PFSK-1 (cell line): Measurements from ENCODE around the gene STAU1. TPM values are rescaled to one million over a fixed set of nuclear protein-coding genes. Genes with fewer than 3 reads are reported as not detected.

Experiments used
- FOXP2 ChIP-seq: optimal IDR thresholded peaks from 2 replicates; pipeline ENCODE3; 2011; ENCODE audit warnings: borderline replicate concordance, control low read depth, inconsistent platforms; ENCODE audit not compliant: insufficient read depth; ENCODE audit errors: extremely low read length, extremely low read depth
- POLR2AphosphoS5 ChIP-seq: IDR thresholded peaks from 2 replicates; pipeline ENCODE4 v1.6.1; 2012; ENCODE audit warnings: low read depth, mild to moderate bottlenecking, control low read depth, low read length, moderate library complexity
- REST ChIP-seq, 2 experiments: IDR thresholded peaks; 2 replicates each; pipeline versions ENCODE4 v1.6.1 to v1.8.0; 2011 to 2012; ENCODE audit warnings: low read depth in 2 of 2, low read length in 2 of 2, control low read depth in 1 of 2, inconsistent platforms in 1 of 2, mild to moderate bottlenecking in 1 of 2, moderate library complexity in 1 of 2; ENCODE audit not compliant: insufficient read depth in 1 of 2
- SIN3A ChIP-seq: IDR thresholded peaks from 2 replicates; pipeline ENCODE4 v1.6.1; 2012; ENCODE audit warnings: mild to moderate bottlenecking, low read length, moderate library complexity, borderline replicate concordance; ENCODE audit not compliant: insufficient read depth
- TAF1 ChIP-seq: IDR thresholded peaks from 2 replicates; pipeline ENCODE4 v1.6.1; 2012; ENCODE audit warnings: low read length, control low read depth, borderline replicate concordance; ENCODE audit not compliant: insufficient read depth
- polyA plus RNA-seq: library from polyadenylated mRNA; unstranded; fragments of >200 nt; gene quantifications from one replicate; pipeline ENCODE4 v1.2.1, GENCODE V29; 2012; ENCODE audit warnings: low read depth, missing spikeins; ENCODE audit not compliant: insufficient read length

STAU1 gene
- polyA plus RNA-seq: 55.4 TPM

- TF ChIP-seq REST (IDR thresholded peaks at IDR 0.05; ENCODE audit: insufficient read depth in 1 of 2, low read depth in 2 of 2, low read length in 2 of 2) (no peak), TAF1 (no peak; the same call in 1 of the 2 replicates), FOXP2 (peak; percentile 62), SIN3A (no peak; the same call in 1 of the 2 replicates), POLR2AphosphoS5 (peak; percentile 71)
Measured at GRCh38 chr20:49187851-49188641, at the start of gene STAU1. TSS of gene STAU1 (minus strand) at chr20:49188334. CDS start at chr20:49166201, 22,133 bp downstream.

- TF ChIP-seq REST (IDR thresholded peaks at IDR 0.05; ENCODE audit: insufficient read depth in 1 of 2, low read depth in 2 of 2, low read length in 2 of 2): no peak
- no peak for TF ChIP-seq TAF1
- no peak for TF ChIP-seq FOXP2
Measured at GRCh38 chr20:49237531-49237930, 49.4 kb upstream of the STAU1 start.

GRCh38 chr20:49236301-49236700, 48.2 kb upstream of the STAU1 start:
- TF ChIP-seq TAF1: no peak
- TF ChIP-seq FOXP2: no peak
- TF ChIP-seq SIN3A: no peak
- TF ChIP-seq REST (IDR thresholded peaks at IDR 0.05; ENCODE audit: insufficient read depth in 1 of 2, low read depth in 2 of 2, low read length in 2 of 2): no peak
- TF ChIP-seq POLR2AphosphoS5: no peak

- TF ChIP-seq TAF1 (no peak), REST (IDR thresholded peaks at IDR 0.05; ENCODE audit: insufficient read depth in 1 of 2, low read depth in 2 of 2, low read length in 2 of 2) (no peak), FOXP2 (no peak), SIN3A (no peak), POLR2AphosphoS5 (no peak)
Measured at GRCh38 chr20:49234831-49235230, 46.7 kb upstream of the STAU1 start.

- TF ChIP-seq TAF1 (no peak), POLR2AphosphoS5 (no peak), FOXP2 (no peak), REST (IDR thresholded peaks at IDR 0.05; ENCODE audit: insufficient read depth in 1 of 2, low read depth in 2 of 2, low read length in 2 of 2) (no peak), SIN3A (no peak)
Measured at GRCh38 chr20:49233226-49233625, 45.1 kb upstream of the STAU1 start.
